Erythroblast (primary cell): ENCODE measurements around the gene ADK.

Experiments used
- GATA1 ChIP-seq: IDR thresholded peaks from 2 replicates; pipeline ENCODE4 v1.6.1; 2011; ENCODE audit warnings: low read depth, mild to moderate bottlenecking, control low read depth, low read length, moderate library complexity
- POLR2A ChIP-seq: IDR thresholded peaks from 2 replicates; pipeline ENCODE4 v1.6.1; 2011; ENCODE audit warnings: mild to moderate bottlenecking, low read length

- TF ChIP-seq POLR2A (no peak), GATA1 (no peak)
Observed at GRCh38 chr10:74379474-74379873, 228.5 kb downstream of the ADK start.
